Measurements from ENCODE around the gene ZSWIM7. TPM values are rescaled to one million over a fixed set of nuclear protein-coding genes. Genes with fewer than 3 reads are reported as not detected.

Gene ZSWIM7
- total RNA-seq, 2 donors from 2014 or later: 14.5 to 20.9 TPM

GRCh38 chr17:15973834-15974233 lies 25.7 kb downstream of the ZSWIM7 start:
- Histone ChIP-seq H3K4me1 (no peaks in the 10 kb centered on the region), H3K9me3 (no peaks in the 10 kb centered on the region), H3K4me3 (no peak overlapping the region), H3K36me3 (peaks cover 21% of the 10 kb centered on the region), H3K27me3 (no peaks in the 10 kb centered on the region), H3K27ac (no peak overlapping the region)
- no peak for DNase-seq (ENCODE audit: low spot score)
- no peak for TF ChIP-seq CTCF (IDR thresholded peaks at IDR 0.05)

- TF ChIP-seq CTCF (IDR thresholded peaks at IDR 0.05): no peak
- Histone ChIP-seq H3K27ac (no peak overlapping the region), H3K27me3 (no peaks in the 10 kb centered on the region), H3K9me3 (no peaks in the 10 kb centered on the region), H3K4me1 (no peaks in the 10 kb centered on the region), H3K36me3 (peaks cover 21% of the 10 kb centered on the region), H3K4me3 (no peak overlapping the region)
- no peak for DNase-seq (ENCODE audit: low spot score)
Measured at GRCh38 chr17:15973016-15973415, 26.5 kb downstream of the ZSWIM7 start.

GRCh38 chr17:15972497-15972951 lies 27.0 kb downstream of the ZSWIM7 start:
- TF ChIP-seq CTCF (IDR thresholded peaks at IDR 0.05): no peak
- no peak overlapping the region for H3K4me3 ChIP-seq
- peaks cover 21% of the 10 kb centered on the region for H3K36me3 ChIP-seq
- no peak for DNase-seq (ENCODE audit: low spot score)
- no peak overlapping the region for H3K27ac ChIP-seq
- H3K9me3 ChIP-seq: no peaks in the 10 kb centered on the region
- no peaks in the 10 kb centered on the region for H3K27me3 ChIP-seq
- no peaks in the 10 kb centered on the region for H3K4me1 ChIP-seq

- H3K27ac ChIP-seq: no peak overlapping the region
- no peak overlapping the region for H3K4me3 ChIP-seq
- no peaks in the 10 kb centered on the region for H3K4me1 ChIP-seq
- H3K36me3 ChIP-seq: peaks cover 21% of the 10 kb centered on the region
- H3K27me3 ChIP-seq: no peaks in the 10 kb centered on the region
- no peak for DNase-seq (ENCODE audit: low spot score)
- no peaks in the 10 kb centered on the region for H3K9me3 ChIP-seq
- TF ChIP-seq CTCF (IDR thresholded peaks at IDR 0.05): no peak
Measured at GRCh38 chr17:15971882-15972281, 27.6 kb downstream of the ZSWIM7 start.

GRCh38 chr17:15971098-15971678 lies 28.3 kb downstream of the ZSWIM7 start:
- no peak for TF ChIP-seq CTCF (IDR thresholded peaks at IDR 0.05)
- no peaks in the 10 kb centered on the region for H3K4me1 ChIP-seq
- H3K27me3 ChIP-seq: no peaks in the 10 kb centered on the region
- no peaks in the 10 kb centered on the region for H3K9me3 ChIP-seq
- no peak for DNase-seq (ENCODE audit: low spot score)
- H3K27ac ChIP-seq: no peak overlapping the region
- H3K4me3 ChIP-seq: no peak overlapping the region
- peaks cover 15% of the 10 kb centered on the region for H3K36me3 ChIP-seq

- H3K27ac ChIP-seq: no peak overlapping the region
- H3K27me3 ChIP-seq: no peaks in the 10 kb centered on the region
- TF ChIP-seq CTCF (IDR thresholded peaks at IDR 0.05): no peak
- H3K36me3 ChIP-seq: peaks cover 13% of the 10 kb centered on the region
- H3K4me1 ChIP-seq: no peaks in the 10 kb centered on the region
- no peak overlapping the region for H3K4me3 ChIP-seq
- no peak for DNase-seq (ENCODE audit: low spot score)
- H3K9me3 ChIP-seq: no peaks in the 10 kb centered on the region
Measured at GRCh38 chr17:15970500-15970899, 29.0 kb downstream of the ZSWIM7 start.

Measured in right atrium auricular region (tissue), 2 donors.